Fibroblast of lung (primary cell): Measurements from ENCODE around the gene MYMK. TPM values are rescaled to one million over a fixed set of nuclear protein-coding genes. Genes with fewer than 3 reads are reported as not detected.

Experiments used
- DNase-seq, 2 donors: peaks; one replicate each; pipeline versions ENCODE4 v3.0.0 to v3.0.0-alpha.2; 2010; ENCODE audit warnings: low read depth in 2 of 2
- H2AFZ ChIP-seq: 2 replicates; pipeline ENCODE4 v1.5.1; 2012; ENCODE audit warnings: low read length, control low read depth, inconsistent platforms
- H3K27ac ChIP-seq: 2 replicates; pipeline ENCODE4 v1.5.1; 2011; ENCODE audit warnings: low read length, control low read depth; ENCODE audit not compliant: insufficient read depth
- H3K27me3 ChIP-seq: 2 replicates; pipeline ENCODE4 v1.5.1; 2011; ENCODE audit warnings: mild to moderate bottlenecking, low read length; ENCODE audit not compliant: control insufficient read depth, insufficient read depth
- H3K36me3 ChIP-seq: 2 replicates; pipeline ENCODE4 v1.5.1; 2011; ENCODE audit warnings: low read length; ENCODE audit not compliant: control insufficient read depth, insufficient read depth
- H3K4me1 ChIP-seq: 2 replicates; pipeline ENCODE4 v1.5.1; 2011; ENCODE audit warnings: low read length; ENCODE audit not compliant: control insufficient read depth, insufficient read depth; ENCODE audit errors: extremely low read depth
- H3K4me2 ChIP-seq: 2 replicates; pipeline ENCODE4 v1.5.1; 2011; ENCODE audit warnings: low read length, control low read depth; ENCODE audit not compliant: insufficient read depth; ENCODE audit errors: extremely low read depth
- H3K4me3 ChIP-seq, 4 experiments: fragments of 200-600 bp in 1 of 4; sonication (generic) in 1 of 4; replicated peaks in 1 of 4; 2 replicates each; pipeline ENCODE4 v1.5.1; 2011 to 2016; ENCODE audit warnings: low read length in 4 of 4, low read depth in 3 of 4, mild to moderate bottlenecking in 3 of 4, control low read depth in 2 of 4, inconsistent platforms in 1 of 4, mixed read lengths in 1 of 4; ENCODE audit not compliant: insufficient read depth in 1 of 4; ENCODE audit errors: control extremely low read depth in 1 of 4
- H3K79me2 ChIP-seq: 2 replicates; pipeline ENCODE4 v1.5.1; 2012; ENCODE audit warnings: mild to moderate bottlenecking, low read length, inconsistent platforms; ENCODE audit not compliant: control insufficient read depth, insufficient read depth
- H3K9ac ChIP-seq: 2 replicates; pipeline ENCODE4 v1.5.1; 2011; ENCODE audit warnings: mild to moderate bottlenecking, low read length, control low read depth; ENCODE audit not compliant: insufficient read depth
- H3K9me3 ChIP-seq: 2 replicates; pipeline ENCODE4 v1.5.1; 2012; ENCODE audit warnings: low read depth, low read length; ENCODE audit not compliant: control insufficient read depth, insufficient read depth
- H4K20me1 ChIP-seq: 2 replicates; pipeline ENCODE4 v1.5.1; 2011; ENCODE audit warnings: low read length; ENCODE audit not compliant: control insufficient read depth, insufficient read depth; ENCODE audit errors: extremely low read depth
- EZH2 ChIP-seq: IDR thresholded peaks from 2 replicates; pipeline ENCODE4 v1.5.1; 2012; ENCODE audit warnings: low read length, control low read depth, mild to moderate bottlenecking; ENCODE audit errors: missing control alignments
- polyA plus RNA-seq, 2 donors: library from polyadenylated mRNA; depleted of rRNA in 1 of 2; stranded (reverse) in 1 of 2; unstranded in 1 of 2; fragments of >200 nt; gene quantifications; 2 replicates each; pipeline ENCODE4 v1.2.1, GENCODE V29; 2011 to 2012; ENCODE audit warnings: missing spikeins in 1 of 2
- total RNA-seq: library from RNA; depleted of rRNA; stranded (reverse); fragments of >200 nt; gene quantifications from 2 replicates; pipeline ENCODE4 v1.2.1, GENCODE V29; 2014
- TF ChIP-seq, protein P1 (sequence below), 2 donors: IDR thresholded peaks in 1 of 2; conservative IDR thresholded peaks in 1 of 2; 1 replicate in 1 of 2; 2 replicates in 1 of 2; pipeline ENCODE4 v1.5.1; 2011 to 2012; ENCODE audit warnings: low read length in 2 of 2, control low read depth in 1 of 2, inconsistent platforms in 1 of 2, low read depth in 1 of 2, mild to moderate bottlenecking in 1 of 2

MYMK gene
- total and polyA plus RNA-seq, 2 donors (not counting 1 experiment from before 2014, with no cell fraction given) = not detected

DNA sequence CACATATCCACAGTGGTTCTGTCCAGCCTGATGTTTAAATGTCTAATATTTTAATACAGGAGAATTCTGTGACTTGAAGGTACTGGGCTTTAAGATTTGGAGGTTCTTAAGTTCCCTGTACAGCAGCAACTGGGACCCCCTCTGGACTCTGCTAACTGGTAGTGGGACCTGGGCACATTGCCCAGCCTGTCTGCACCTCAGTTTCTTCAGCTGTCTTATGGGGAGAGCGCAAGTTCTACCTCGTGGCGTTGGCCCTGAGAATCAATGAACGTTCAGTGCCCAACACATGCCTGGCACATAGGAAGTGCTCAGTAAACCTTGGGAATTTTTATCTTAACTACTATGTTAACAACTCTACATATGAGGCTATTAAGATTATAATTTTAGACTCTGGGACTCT is 47.3 kb downstream of the MYMK start:
- no peak overlapping the region for H3K9ac ChIP-seq
- H2AFZ ChIP-seq = no peak overlapping the region
- no peaks in the 10 kb centered on the region for H3K27me3 ChIP-seq
- H3K27ac ChIP-seq = no peak overlapping the region
- no peaks in the 10 kb centered on the region for H3K9me3 ChIP-seq
- no peaks in the 10 kb centered on the region for H3K79me2 ChIP-seq
- no peak overlapping the region for H3K4me2 ChIP-seq
- H3K4me1 ChIP-seq = no peaks in the 10 kb centered on the region
- no peak for TF ChIP-seq EZH2
- TF ChIP-seq, protein P1, sequence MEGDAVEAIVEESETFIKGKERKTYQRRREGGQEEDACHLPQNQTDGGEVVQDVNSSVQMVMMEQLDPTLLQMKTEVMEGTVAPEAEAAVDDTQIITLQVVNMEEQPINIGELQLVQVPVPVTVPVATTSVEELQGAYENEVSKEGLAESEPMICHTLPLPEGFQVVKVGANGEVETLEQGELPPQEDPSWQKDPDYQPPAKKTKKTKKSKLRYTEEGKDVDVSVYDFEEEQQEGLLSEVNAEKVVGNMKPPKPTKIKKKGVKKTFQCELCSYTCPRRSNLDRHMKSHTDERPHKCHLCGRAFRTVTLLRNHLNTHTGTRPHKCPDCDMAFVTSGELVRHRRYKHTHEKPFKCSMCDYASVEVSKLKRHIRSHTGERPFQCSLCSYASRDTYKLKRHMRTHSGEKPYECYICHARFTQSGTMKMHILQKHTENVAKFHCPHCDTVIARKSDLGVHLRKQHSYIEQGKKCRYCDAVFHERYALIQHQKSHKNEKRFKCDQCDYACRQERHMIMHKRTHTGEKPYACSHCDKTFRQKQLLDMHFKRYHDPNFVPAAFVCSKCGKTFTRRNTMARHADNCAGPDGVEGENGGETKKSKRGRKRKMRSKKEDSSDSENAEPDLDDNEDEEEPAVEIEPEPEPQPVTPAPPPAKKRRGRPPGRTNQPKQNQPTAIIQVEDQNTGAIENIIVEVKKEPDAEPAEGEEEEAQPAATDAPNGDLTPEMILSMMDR (conservative IDR thresholded peaks at IDR 0.05 in 1 of 2, IDR thresholded peaks at IDR 0.05 in 1 of 2; ENCODE audit: low read depth in 1 of 2, low read length in 2 of 2) = no peak
- DNase-seq = no peak
- peaks cover 14% of the 10 kb centered on the region for H3K36me3 ChIP-seq
- no peaks in the 10 kb centered on the region for H4K20me1 ChIP-seq
- peak overlapping the region in 1 of 4 experiments; percentile 64 for H3K4me3 ChIP-seq

DNA sequence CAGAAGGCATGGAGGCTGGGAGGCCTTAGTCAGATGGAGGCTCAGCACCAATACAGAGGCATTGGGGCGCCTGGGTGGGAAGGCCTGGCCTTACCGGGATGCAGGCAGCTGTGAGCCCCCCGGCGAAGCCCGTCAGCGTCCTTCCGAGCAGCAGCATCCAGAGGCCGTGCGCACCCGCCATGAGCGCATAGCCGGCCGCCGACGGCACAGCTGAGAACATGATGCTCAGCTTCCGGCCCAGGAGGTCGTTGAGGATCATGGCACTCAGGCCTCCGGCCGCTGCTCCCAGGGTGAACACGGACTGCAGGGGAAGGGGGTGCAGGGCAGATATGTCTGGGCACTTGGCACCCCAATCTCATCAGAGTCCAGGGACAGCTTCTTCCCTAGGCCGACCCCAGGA is 47.8 kb downstream of the MYMK start:
- no peaks in the 10 kb centered on the region for H3K4me1 ChIP-seq
- DNase-seq = no peak
- H3K79me2 ChIP-seq = no peaks in the 10 kb centered on the region
- TF ChIP-seq, protein P1 (conservative IDR thresholded peaks at IDR 0.05 in 1 of 2, IDR thresholded peaks at IDR 0.05 in 1 of 2; ENCODE audit: low read depth in 1 of 2, low read length in 2 of 2) = no peak
- TF ChIP-seq EZH2 = no peak
- H3K27ac ChIP-seq = no peak overlapping the region
- no peak overlapping the region for H3K4me3 ChIP-seq
- no peak overlapping the region for H3K4me2 ChIP-seq
- no peak overlapping the region for H3K9ac ChIP-seq
- H2AFZ ChIP-seq = no peak overlapping the region
- no peaks in the 10 kb centered on the region for H3K9me3 ChIP-seq
- peaks cover 14% of the 10 kb centered on the region for H3K36me3 ChIP-seq
- no peaks in the 10 kb centered on the region for H3K27me3 ChIP-seq
- no peaks in the 10 kb centered on the region for H4K20me1 ChIP-seq

DNA sequence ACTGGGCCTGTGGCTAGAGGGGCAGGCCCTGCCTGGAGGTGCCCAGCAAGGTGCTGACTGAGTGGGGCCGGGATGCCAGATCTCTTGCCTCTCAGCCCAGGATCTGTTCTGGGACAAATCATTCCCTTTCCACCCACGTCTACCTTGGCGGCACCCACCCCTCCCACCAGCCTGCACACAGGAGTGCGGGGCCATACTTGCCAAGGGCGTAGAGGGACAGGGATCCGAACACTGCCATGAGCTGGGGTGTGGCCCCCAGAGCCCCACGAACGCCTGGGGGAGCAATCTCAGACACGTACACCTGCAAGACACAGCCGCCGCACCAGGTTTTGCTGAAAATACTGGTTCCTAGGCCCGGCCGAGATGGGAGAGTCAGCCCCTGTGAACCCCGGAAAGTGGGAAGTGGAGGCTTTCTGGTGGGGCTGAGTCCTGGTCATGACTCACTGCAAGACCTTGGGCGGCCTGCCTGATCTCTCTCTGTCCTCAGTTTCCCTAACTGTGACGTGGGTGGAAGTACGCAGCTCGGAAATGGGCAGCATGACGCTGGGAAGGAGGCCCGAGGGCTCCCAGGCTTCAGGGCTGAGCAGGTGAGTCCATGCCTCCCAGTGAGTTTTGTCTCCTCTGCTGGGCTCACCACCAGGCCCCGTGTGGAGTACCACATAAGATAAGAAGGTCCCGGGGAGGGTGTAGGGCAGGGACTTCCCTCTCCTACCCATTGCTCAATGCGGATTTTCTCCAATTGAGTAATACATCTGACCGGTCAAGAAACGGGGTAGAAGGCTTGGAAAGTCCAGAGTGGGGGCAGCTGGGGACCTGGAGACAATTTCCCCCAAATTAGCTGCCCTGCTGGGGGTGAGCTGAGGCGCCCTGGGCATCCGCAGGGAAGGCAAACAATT is 48.5 kb downstream of the MYMK start:
- Histone ChIP-seq H4K20me1 (no peaks in the 10 kb centered on the region), H3K79me2 (no peaks in the 10 kb centered on the region), H3K36me3 (peaks cover 14% of the 10 kb centered on the region), H3K27ac (no peak overlapping the region), H3K9me3 (no peaks in the 10 kb centered on the region), H3K27me3 (no peaks in the 10 kb centered on the region), H3K4me2 (no peak overlapping the region), H3K9ac (no peak overlapping the region), H3K4me1 (no peaks in the 10 kb centered on the region), H3K4me3 (no peak overlapping the region), H2AFZ (no peak overlapping the region)
- no peak for TF ChIP-seq EZH2
- TF ChIP-seq, protein P1 (conservative IDR thresholded peaks at IDR 0.05 in 1 of 2, IDR thresholded peaks at IDR 0.05 in 1 of 2; ENCODE audit: low read depth in 1 of 2, low read length in 2 of 2) = no peak
- peak in 1 of 2 donors; percentile 8 for DNase-seq
